Activated naive CD4-positive, alpha-beta T cell treated with anti-CD3 and anti-CD28 coated beads, Interleukin-2, amount 50 U/mL, for 72 hours (primary cell): Measurements from ENCODE around the gene FBXO28. TPM values are rescaled to one million over a fixed set of nuclear protein-coding genes. Genes with fewer than 3 reads are reported as not detected.

Source experiments
- ATAC-seq, 2 donors: fragments of 150-1000 bp; cut with Tn5 transposase; 2 replicates each; pipeline ENCODE4 v1.10.0; 2021; ENCODE audit warnings: mild to moderate bottlenecking in 2 of 2, moderate library complexity in 2 of 2
- DNase-seq, 2 donors: peaks; one replicate each; pipeline ENCODE4 v3.0.0; 2021 to 2022; ENCODE audit warnings: low spot score in 2 of 2
- H3K27ac Mint-ChIP-seq, 2 donors: one replicate each; pipeline ENCODE4 v1.8.0; 2022; ENCODE audit warnings: mild to moderate bottlenecking in 2 of 2, mixed read lengths in 2 of 2
- H3K36me3 Mint-ChIP-seq, 2 donors: one replicate each; pipeline ENCODE4 v1.8.0; 2022; ENCODE audit warnings: mixed read lengths in 2 of 2
- H3K9me3 Mint-ChIP-seq, 2 donors: one replicate each; pipeline ENCODE4 v1.8.0; 2022; ENCODE audit warnings: mixed read lengths in 2 of 2
- total RNA-seq, 2 donors: library from RNA; stranded (reverse); gene quantifications; one replicate each; pipeline ENCODE4 v1.2.3, GENCODE V29; 2022

The FBXO28 gene
- total RNA-seq, 2 donors from 2014 or later: 14.4 to 18.1 TPM

GRCh38 chr1:224123136-224123535 is 9.2 kb downstream of the FBXO28 start:
- Mint-ChIP-seq H3K9me3 (no peaks in the 10 kb centered on the region), H3K36me3 (no peaks in the 10 kb centered on the region), H3K27ac (no peak overlapping the region)
- ATAC-seq (no peak), DNase-seq (no peak)

GRCh38 chr1:224124220-224124619 is 10.3 kb downstream of the FBXO28 start:
- ATAC-seq (no peak), DNase-seq (no peak)
- Mint-ChIP-seq H3K36me3 (no peaks in the 10 kb centered on the region), H3K27ac (peak overlapping the region in 1 of 2 donors; percentile 36), H3K9me3 (no peaks in the 10 kb centered on the region)

DNA sequence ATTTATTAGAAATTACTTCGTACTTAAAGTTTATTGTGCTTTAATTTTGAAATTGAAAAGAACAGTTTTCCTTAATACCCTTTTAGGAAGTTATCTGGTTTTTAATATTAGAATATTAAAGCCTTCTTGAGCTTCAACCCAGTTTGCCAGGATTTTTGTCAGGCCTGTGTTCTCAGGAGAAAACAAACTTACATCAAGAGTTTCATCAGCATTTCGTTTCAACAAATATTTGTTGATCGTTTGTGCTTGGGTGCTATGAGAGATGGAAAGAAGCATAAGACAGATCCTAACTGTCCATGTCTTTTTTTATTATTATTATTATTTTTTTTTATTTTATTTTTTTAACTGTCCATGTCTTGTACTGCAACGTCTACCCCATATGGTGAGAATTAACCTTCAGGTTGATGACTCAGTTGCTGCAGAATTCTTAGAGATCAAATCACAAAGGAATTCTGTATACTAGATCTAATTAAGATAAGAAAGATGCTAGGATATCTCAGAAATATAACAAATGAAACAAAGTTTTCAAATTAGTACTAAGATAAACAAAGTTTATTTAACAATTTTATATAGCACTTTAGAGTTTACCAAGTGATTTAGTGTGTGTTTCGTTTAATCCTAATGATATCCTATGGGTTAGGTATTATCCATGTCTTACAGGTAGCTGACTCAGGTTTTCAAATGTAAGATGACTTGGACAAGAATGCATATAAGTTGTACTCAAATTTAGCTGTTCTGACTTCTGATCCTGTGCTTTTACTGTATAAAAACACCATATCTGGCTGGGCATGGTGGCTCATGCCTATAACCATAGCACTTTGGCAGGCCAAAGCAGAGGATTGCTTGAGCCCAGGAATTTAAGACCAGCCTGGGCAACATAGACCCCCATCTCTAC is 14.3 kb downstream of the FBXO28 start:
- peaks cover 7 to 26% of the 10 kb centered on the region in 2 donors for H3K36me3 Mint-ChIP-seq
- no peaks in the 10 kb centered on the region for H3K9me3 Mint-ChIP-seq
- ATAC-seq (no peak), DNase-seq (no peak)
- no peak overlapping the region for H3K27ac Mint-ChIP-seq

DNA sequence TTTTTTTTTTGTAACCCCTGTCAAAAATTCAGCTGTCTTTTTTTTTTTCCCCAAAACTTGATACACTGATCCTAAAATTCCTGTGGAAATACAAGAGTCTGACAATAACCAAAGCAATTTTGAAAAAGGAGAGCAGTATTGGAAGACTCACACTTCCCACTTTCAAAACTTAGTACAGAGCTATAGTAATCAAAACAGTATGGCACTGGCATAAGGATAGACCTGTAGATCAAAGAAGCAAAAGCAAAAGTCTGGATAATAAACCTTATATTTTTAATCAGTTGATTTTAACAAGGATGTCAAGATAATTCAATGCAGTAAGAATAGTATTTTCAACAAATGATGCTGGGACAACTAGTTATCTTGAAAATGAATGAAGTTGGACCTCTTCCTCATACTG is 17.3 kb downstream of the FBXO28 start:
- peak overlapping the region in 1 of 2 donors; percentile 22 for H3K27ac Mint-ChIP-seq
- H3K36me3 Mint-ChIP-seq: peaks cover 7 to 26% of the 10 kb centered on the region in 2 donors
- ATAC-seq (no peak), DNase-seq (no peak)
- no peaks in the 10 kb centered on the region for H3K9me3 Mint-ChIP-seq

DNA sequence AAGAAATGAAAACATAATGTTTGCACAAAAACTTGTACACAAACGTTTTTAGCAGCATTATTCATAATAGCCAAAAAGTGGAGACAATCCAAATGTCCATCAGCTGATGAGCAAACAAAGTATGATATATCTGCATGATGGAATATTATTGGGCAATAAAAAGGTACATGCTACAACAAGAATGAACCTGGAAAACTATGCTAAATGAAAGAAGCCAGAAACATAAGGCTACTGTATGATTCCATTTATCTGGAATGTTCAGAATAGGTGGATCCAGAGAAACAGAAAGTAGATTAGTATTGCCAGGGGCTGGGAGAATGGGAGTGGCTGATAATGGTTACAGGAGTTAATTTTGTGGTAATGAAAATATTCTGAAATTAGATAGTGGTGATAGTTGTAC is 19.0 kb downstream of the FBXO28 start:
- H3K36me3 Mint-ChIP-seq: peaks cover 7 to 26% of the 10 kb centered on the region in 2 donors
- H3K27ac Mint-ChIP-seq: no peak overlapping the region
- ATAC-seq (no peak), DNase-seq (no peak)
- H3K9me3 Mint-ChIP-seq: no peaks in the 10 kb centered on the region

GRCh38 chr1:224133741-224134299 is 19.9 kb downstream of the FBXO28 start:
- Mint-ChIP-seq H3K27ac (no peak overlapping the region), H3K9me3 (no peaks in the 10 kb centered on the region), H3K36me3 (peaks cover 7 to 26% of the 10 kb centered on the region in 2 donors)
- no peak for DNase-seq
- no peak for ATAC-seq

DNA sequence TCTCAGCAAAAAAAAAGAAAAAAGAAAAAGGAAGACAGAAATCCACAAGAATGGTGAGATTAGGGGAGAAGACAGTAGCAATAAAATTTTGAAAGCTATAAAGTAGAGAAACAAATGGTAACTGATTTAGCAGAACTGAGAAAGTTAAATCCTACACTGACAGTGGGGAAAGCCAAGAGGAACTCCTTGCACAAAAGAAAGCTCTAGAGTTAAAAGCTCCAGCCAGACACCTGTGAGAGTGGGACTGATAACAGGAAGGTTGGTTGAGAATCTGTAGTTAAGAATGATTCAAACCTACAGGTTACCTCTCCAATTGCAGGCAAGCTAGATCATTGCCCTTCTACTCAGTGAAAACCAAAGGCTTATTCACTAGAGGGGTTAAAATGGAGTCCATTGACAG is 23.6 kb downstream of the FBXO28 start:
- no peaks in the 10 kb centered on the region for H3K9me3 Mint-ChIP-seq
- ATAC-seq (no peak), DNase-seq (no peak)
- peak overlapping the region; percentile 14 to 61 for H3K27ac Mint-ChIP-seq
- no peaks in the 10 kb centered on the region for H3K36me3 Mint-ChIP-seq

GRCh38 chr1:224138198-224138597 is 24.3 kb downstream of the FBXO28 start:
- no peaks in the 10 kb centered on the region for H3K9me3 Mint-ChIP-seq
- no peak for DNase-seq
- no peak for ATAC-seq
- H3K27ac Mint-ChIP-seq: peak overlapping the region in 1 of 2 donors; percentile 14
- H3K36me3 Mint-ChIP-seq: no peaks in the 10 kb centered on the region

- DNase-seq (no peak), ATAC-seq (peak; percentile 47 to 48)
- Mint-ChIP-seq H3K9me3 (no peaks in the 10 kb centered on the region), H3K27ac (peak overlapping the region in 1 of 2 donors; percentile 44), H3K36me3 (no peaks in the 10 kb centered on the region)
These were observed 27.8 kb downstream of the FBXO28 start for GRCh38 chr1:224141693-224142092.

- peak overlapping the region in 1 of 2 donors; percentile 5 for H3K27ac Mint-ChIP-seq
- ATAC-seq: no peak
- no peak for DNase-seq
- no peaks in the 10 kb centered on the region for H3K9me3 Mint-ChIP-seq
- peaks cover 0 to 6% of the 10 kb centered on the region in 2 donors for H3K36me3 Mint-ChIP-seq
These were observed 35.8 kb downstream of the FBXO28 start for GRCh38 chr1:224149709-224150108.

GRCh38 chr1:224151117-224151516 is 37.2 kb downstream of the FBXO28 start:
- Mint-ChIP-seq H3K27ac (peak overlapping the region in 1 of 2 donors; percentile 32), H3K9me3 (no peaks in the 10 kb centered on the region), H3K36me3 (peaks cover 4 to 6% of the 10 kb centered on the region in 2 donors)
- DNase-seq: no peak
- ATAC-seq: no peak

DNA sequence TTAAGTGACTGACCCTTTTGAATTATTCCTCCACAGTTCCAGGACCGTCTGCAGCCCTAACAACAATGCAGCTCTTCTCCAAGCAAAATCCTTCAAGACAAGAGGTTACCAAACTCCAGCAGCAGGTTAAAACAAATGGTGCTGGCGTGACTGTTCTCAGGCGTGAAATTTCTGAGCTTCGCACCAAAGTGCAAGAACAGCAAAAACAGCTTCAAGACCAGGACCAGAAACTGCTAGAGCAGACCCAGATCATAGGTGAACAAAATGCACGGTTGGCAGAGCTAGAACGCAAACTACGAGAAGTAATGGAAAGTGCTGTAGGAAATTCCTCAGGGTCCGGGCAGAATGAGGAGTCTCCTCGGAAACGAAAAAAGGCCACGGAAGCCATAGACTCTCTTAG is 43.4 kb downstream of the FBXO28 start:
- no peak for DNase-seq
- no peak for ATAC-seq
- no peak overlapping the region for H3K27ac Mint-ChIP-seq
- no peaks in the 10 kb centered on the region for H3K9me3 Mint-ChIP-seq
- peaks cover 0 to 8% of the 10 kb centered on the region in 2 donors for H3K36me3 Mint-ChIP-seq

- no peak overlapping the region for H3K27ac Mint-ChIP-seq
- no peaks in the 10 kb centered on the region for H3K9me3 Mint-ChIP-seq
- DNase-seq: no peak
- ATAC-seq: no peak
- H3K36me3 Mint-ChIP-seq: peaks cover 0 to 8% of the 10 kb centered on the region in 2 donors
These were observed 45.6 kb downstream of the FBXO28 start for GRCh38 chr1:224159541-224159940.

GRCh38 chr1:224160171-224160682 is 46.3 kb downstream of the FBXO28 start:
- DNase-seq (no peak), ATAC-seq (no peak)
- Mint-ChIP-seq H3K36me3 (peaks cover 0 to 8% of the 10 kb centered on the region in 2 donors), H3K27ac (no peak overlapping the region), H3K9me3 (no peaks in the 10 kb centered on the region)

DNA sequence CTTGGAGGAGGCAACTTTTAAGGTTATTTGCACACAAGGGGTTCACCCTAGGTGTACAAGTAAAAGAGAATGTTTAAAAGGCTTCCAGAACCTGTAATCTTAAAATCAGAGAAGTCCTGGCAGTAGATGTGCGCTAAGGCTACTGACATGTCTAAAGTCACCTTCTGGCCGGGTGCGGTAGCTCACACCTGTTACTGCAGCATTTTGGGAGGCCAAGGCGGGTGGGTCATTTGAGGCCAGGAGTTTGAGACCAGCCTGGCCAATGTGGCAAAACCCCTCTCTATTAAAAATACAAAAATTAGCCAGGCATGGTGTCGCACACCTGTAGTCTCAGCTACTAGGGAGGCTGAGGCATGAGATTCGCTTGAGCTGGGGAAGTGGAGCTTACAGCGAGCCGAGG is 48.9 kb downstream of the FBXO28 start:
- ATAC-seq: no peak

GRCh38 chr1:224163311-224163710 is 49.4 kb downstream of the FBXO28 start:
- Mint-ChIP-seq H3K36me3 (no peaks in the 10 kb centered on the region), H3K27ac (no peak overlapping the region), H3K9me3 (no peaks in the 10 kb centered on the region)
- no peak for DNase-seq
- ATAC-seq: no peak

More for the DNA sequence above, 48.9 kb downstream of the FBXO28 start:
- H3K36me3 Mint-ChIP-seq: no peaks in the 10 kb centered on the region
- DNase-seq: no peak
- no peaks in the 10 kb centered on the region for H3K9me3 Mint-ChIP-seq
- no peak overlapping the region for H3K27ac Mint-ChIP-seq

DNA sequence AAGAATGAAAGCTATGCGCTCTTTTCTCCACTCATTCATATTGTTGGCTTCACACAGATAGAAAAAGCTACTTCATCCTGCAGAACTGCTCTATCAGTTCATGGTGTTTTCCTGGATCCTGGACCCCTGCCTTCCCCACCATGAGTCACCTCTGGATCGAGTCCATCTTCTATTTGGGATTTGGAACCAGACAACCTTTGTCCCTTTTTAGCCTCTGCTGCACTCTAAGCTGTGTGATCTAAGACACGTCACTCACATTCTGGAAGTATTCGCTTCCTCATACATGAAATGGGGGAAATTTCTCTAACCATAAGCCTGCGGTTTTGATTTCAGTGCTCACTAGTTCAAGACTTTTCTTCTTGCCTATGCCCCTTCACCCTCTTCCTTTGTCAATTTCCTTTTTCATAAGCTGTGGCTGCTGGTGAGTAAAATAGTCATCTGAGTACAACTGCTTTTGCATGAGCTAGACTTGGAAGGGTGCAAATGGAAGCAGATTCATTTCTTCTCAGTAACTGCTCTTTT is 55.0 kb downstream of the FBXO28 start:
- Mint-ChIP-seq H3K27ac (peak overlapping the region; percentile 22 to 55), H3K9me3 (peaks cover 0 to 14% of the 10 kb centered on the region in 2 donors), H3K36me3 (peaks cover 0 to 22% of the 10 kb centered on the region in 2 donors)
- ATAC-seq (peak; percentile 97 to 98), DNase-seq (peak in 1 of 2 donors; percentile 51)
